ENCODE results near the gene PRDM2. TPM values are rescaled to one million over a fixed set of nuclear protein-coding genes. Genes with fewer than 3 reads are reported as not detected.

Gene PRDM2
- total RNA-seq, 2 donors from 2014 or later, result 43.0 to 45.4 TPM

DNA sequence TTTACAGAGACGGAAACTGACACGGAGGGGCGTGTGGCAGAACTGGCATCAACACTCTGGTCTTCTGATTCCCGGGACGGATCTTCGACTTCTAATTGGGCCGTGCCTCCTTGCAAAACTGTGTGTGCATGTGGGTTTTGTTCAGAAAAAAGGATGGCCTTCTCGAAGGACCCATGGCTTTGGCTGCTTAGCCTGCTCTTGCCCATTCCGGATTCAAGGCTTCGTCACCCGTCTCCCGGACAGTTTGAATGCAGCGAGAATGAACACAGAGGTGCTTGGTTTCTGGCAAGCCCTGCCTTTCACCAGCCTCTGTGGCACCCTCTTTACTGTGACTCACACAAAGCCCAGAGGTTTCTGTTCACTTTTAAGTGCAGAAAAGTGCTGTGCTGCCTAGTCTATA, 120.1 kb downstream of the PRDM2 start:
- H3K27me3 ChIP-seq (replicated peaks; ENCODE audit: insufficient read depth), result no peaks in the 10 kb centered on the region
- no peak for DNase-seq (ENCODE audit: low spot score)

GRCh38 chr1:13820456-13820855, 120.5 kb downstream of the PRDM2 start:
- H3K36me3 ChIP-seq, result peaks cover 13% of the 10 kb centered on the region
- no peak for DNase-seq (ENCODE audit: low spot score)
- H3K27ac ChIP-seq, result no peak overlapping the region

More for the DNA sequence above, 120.1 kb downstream of the PRDM2 start:
- Histone ChIP-seq H3K27ac (no peak overlapping the region), H3K36me3 (peaks cover 13% of the 10 kb centered on the region), H3K9me3 (no peaks in the 10 kb centered on the region), H3K4me3 (no peak overlapping the region), H3K4me1 (ENCODE audit: control insufficient read depth in 1 of 2, low read depth in 2 of 2) (no peaks in the 10 kb centered on the region)
- ATAC-seq (ENCODE audit: insufficient number of reproducible peaks, low FRiP score, low read depth), result no peak
- no peak for TF ChIP-seq CTCF (IDR thresholded peaks at IDR 0.05)

DNA sequence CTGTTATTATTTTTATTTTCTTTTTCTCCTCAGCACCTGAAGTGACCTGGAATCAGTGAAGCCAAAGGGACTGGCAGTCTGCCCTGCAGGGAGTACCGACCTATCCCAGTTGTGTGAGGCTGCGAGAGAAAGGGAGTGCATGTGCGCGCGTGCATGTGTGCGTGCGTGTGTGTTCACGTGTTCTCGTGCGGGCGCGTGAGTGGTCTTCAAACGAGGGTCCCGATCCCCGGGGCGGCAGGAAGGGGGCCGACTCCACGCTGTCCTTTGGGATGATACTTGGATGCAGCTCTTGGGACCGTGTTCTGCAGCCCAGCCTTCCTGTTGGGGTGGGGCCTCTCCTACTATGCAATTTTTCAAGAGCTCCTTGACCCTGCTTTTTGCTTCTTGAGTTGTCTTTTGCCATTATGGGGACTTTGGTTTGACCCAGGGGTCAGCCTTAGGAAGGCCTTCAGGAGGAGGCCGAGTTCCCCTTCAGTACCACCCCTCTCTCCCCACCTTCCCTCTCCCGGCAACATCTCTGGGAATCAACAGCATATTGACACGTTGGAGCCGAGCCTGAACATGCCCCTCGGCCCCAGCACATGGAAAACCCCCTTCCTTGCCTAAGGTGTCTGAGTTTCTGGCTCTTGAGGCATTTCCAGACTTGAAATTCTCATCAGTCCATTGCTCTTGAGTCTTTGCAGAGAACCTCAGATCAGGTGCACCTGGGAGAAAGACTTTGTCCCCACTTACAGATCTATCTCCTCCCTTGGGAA, 123.3 kb downstream of the PRDM2 start:
- TF ChIP-seq CTCF (IDR thresholded peaks at IDR 0.05), result no peak
- no peak overlapping the region for H3K27ac ChIP-seq
- H3K4me1 ChIP-seq (ENCODE audit: control insufficient read depth in 1 of 2, low read depth in 2 of 2), result no peaks in the 10 kb centered on the region
- ATAC-seq (ENCODE audit: insufficient number of reproducible peaks, low FRiP score, low read depth) (no peak), DNase-seq (ENCODE audit: low spot score) (no peak)
- no peaks in the 10 kb centered on the region for H3K27me3 ChIP-seq (replicated peaks; ENCODE audit: insufficient read depth)
- H3K4me3 ChIP-seq, result no peak overlapping the region
- no peaks in the 10 kb centered on the region for H3K9me3 ChIP-seq
- peaks cover 5% of the 10 kb centered on the region for H3K36me3 ChIP-seq

More at GRCh38 chr1:13820456-13820855, 120.5 kb downstream of the PRDM2 start:
- Histone ChIP-seq H3K9me3 (no peaks in the 10 kb centered on the region), H3K4me1 (ENCODE audit: control insufficient read depth in 1 of 2, low read depth in 2 of 2) (no peaks in the 10 kb centered on the region), H3K4me3 (no peak overlapping the region), H3K27me3 (replicated peaks; ENCODE audit: insufficient read depth) (no peaks in the 10 kb centered on the region)
- ATAC-seq (ENCODE audit: insufficient number of reproducible peaks, low FRiP score, low read depth), result no peak
- TF ChIP-seq CTCF (IDR thresholded peaks at IDR 0.05), result no peak

DNA sequence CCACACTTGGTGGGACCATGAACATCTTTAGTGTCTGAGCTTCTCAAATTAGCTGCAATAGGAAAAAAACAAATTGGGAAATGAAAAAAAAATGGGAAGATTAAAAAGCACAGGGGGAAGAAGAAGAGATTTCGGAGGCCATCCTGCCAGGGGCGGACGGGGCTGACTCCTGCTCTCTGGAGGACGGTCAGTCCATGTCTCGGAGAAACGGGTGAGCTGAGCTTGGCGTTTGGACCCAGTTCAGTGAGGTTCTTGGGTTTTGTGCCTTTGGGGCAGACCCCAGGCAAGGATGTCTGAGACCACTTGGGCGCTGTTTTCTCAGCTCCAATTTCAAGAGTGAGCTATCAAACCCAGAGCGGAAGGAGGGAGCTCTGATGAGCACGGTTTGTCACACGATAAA, 123.9 kb downstream of the PRDM2 start:
- no peak overlapping the region for H3K27ac ChIP-seq
- no peak for TF ChIP-seq CTCF (IDR thresholded peaks at IDR 0.05)
- no peaks in the 10 kb centered on the region for H3K27me3 ChIP-seq (replicated peaks; ENCODE audit: insufficient read depth)
- no peak for DNase-seq (ENCODE audit: low spot score)
- no peaks in the 10 kb centered on the region for H3K9me3 ChIP-seq
- H3K4me3 ChIP-seq, result no peak overlapping the region
- no peaks in the 10 kb centered on the region for H3K4me1 ChIP-seq (ENCODE audit: control insufficient read depth in 1 of 2, low read depth in 2 of 2)
- H3K36me3 ChIP-seq, result peaks cover 2% of the 10 kb centered on the region
- ATAC-seq (ENCODE audit: insufficient number of reproducible peaks, low FRiP score, low read depth), result no peak

GRCh38 chr1:13824626-13825025, 124.6 kb downstream of the PRDM2 start:
- Histone ChIP-seq H3K9me3 (no peaks in the 10 kb centered on the region), H3K36me3 (no peaks in the 10 kb centered on the region), H3K4me1 (ENCODE audit: control insufficient read depth in 1 of 2, low read depth in 2 of 2) (no peaks in the 10 kb centered on the region), H3K27ac (no peak overlapping the region), H3K4me3 (no peak overlapping the region), H3K27me3 (replicated peaks; ENCODE audit: insufficient read depth) (no peaks in the 10 kb centered on the region)
- TF ChIP-seq CTCF (IDR thresholded peaks at IDR 0.05), result no peak
- no peak for ATAC-seq (ENCODE audit: insufficient number of reproducible peaks, low FRiP score, low read depth)
- DNase-seq (ENCODE audit: low spot score), result no peak

Data from thoracic aorta (tissue), 2 donors.